Subcutaneous adipose tissue (tissue), 4 donors: ENCODE results near the gene THSD7B. TPM values are rescaled to one million over a fixed set of nuclear protein-coding genes. Genes with fewer than 3 reads are reported as not detected.

Experiments
- CTCF ChIP-seq: fragments of 450-650 bp; IDR thresholded peaks from one replicate; pipeline ENCODE4 v1.5.1; 2016; ENCODE audit warnings: low read depth, mild to moderate bottlenecking, control low read depth, antibody characterized with exemption, moderate library complexity
- total RNA-seq, 4 donors: library from RNA; depleted of rRNA; stranded (reverse); fragments of >200 nt; gene quantifications; one replicate each; pipeline ENCODE4 v1.1.0, GENCODE V29; 2016

The THSD7B gene
- total RNA-seq, 4 donors from 2014 or later, result 2.0 to 5.1 (median 2.8) TPM

DNA sequence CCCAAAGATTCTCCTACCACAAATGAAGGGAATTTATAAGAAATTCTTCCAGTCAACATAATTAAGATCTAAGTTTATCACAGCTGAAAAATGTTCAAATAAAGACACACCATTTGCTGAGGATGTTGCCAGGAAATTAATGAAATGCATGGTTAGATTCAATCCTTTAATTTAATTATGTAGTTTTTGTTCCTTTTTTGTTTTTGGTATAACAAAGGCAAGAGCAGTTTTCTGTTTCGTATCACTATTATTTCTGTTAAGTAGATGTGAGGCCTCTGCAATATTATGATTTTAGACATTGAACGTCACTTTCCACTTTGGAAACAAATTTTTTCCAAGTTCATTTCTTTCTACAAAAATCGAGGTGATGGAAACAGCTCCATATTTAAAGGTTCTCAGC, 440.0 kb downstream of the THSD7B start:
- TF ChIP-seq CTCF, result no peak

- TF ChIP-seq CTCF, result no peak
Observed at GRCh38 chr2:137206069-137206468, 440.7 kb downstream of the THSD7B start.

- TF ChIP-seq CTCF, result no peak
Observed at GRCh38 chr2:137207030-137207429, 441.7 kb downstream of the THSD7B start.

GRCh38 chr2:137208431-137208891, 443.1 kb downstream of the THSD7B start:
- no peak for TF ChIP-seq CTCF

GRCh38 chr2:137210039-137210438, 444.7 kb downstream of the THSD7B start:
- no peak for TF ChIP-seq CTCF

DNA sequence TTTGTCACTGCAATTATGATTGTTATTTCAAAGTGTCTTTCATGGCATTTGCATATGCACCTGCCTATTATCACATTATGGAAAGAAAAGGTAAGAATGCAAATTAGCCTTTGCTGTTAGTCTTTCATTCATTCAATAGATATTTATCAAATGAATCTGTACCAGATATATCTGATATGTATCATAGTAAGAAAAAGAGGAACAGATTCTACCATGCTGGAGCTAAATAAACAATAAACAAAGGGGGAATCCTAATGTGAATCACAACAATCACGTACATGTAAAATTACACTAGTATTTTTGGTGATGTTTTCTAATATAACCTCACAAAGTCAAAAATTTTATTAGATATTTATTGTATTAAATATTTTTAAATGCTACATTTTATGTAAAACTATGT, 446.4 kb downstream of the THSD7B start:
- no peak for TF ChIP-seq CTCF

DNA sequence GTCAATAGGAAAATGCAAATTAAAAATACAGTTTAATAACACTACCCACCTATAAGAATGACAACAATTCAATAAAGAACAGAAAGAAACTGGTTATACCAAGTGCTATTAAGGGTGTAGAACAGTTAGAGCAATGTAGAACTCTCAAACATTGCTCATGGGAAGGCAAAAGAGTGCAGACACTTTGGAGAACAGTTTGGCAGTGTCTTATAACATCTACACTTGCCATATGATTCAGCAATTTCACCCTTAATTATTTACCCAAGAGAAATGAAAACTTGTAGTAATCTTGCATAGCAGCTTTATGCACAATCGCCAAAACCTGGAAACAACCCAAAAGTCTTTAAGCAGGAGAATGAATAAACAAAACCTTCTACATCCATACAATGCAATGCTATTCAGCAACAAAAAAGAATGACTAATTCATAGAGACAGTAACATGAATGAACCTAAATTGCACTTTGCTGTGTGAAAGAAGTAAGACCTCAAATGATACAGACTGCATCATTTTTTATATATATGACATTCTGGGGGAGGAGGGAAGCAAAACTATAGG, 455.2 kb downstream of the THSD7B start:
- no peak for TF ChIP-seq CTCF
